DND-41 (cell line): ENCODE results near the gene MICU1.

ENCODE experiments used
- CTCF ChIP-seq: IDR thresholded peaks from 2 replicates; pipeline ENCODE4 v1.5.1; 2012; ENCODE audit warnings: borderline replicate concordance, low read length, moderate library complexity, mild to moderate bottlenecking; ENCODE audit not compliant: poor library complexity, severe bottlenecking; ENCODE audit errors: extremely low read depth
- EZH2 ChIP-seq: IDR thresholded peaks from 3 replicates; pipeline ENCODE4 v1.6.1; 2012; ENCODE audit warnings: borderline replicate concordance, low read depth, mild to moderate bottlenecking, moderate library complexity, low read length, inconsistent platforms; ENCODE audit not compliant: severe bottlenecking

- TF ChIP-seq CTCF (no peak), EZH2 (no peak)
Measured at GRCh38 chr10:72407471-72407870, 218.4 kb downstream of the MICU1 start.
